Activated CD8-positive, alpha-beta memory T cell treated with anti-CD3 and anti-CD28 coated beads, Interleukin-2, amount 50 U/mL, for 24 hours (primary cell): ENCODE measurements around the gene NRAP.
"Not testable (repeated sequence)": the region's sequence is repeated elsewhere in the genome, so short reads cannot be mapped to it uniquely, and the experiment has no call there.

Experiments used
- DNase-seq: peaks from one replicate; pipeline ENCODE4 v3.0.0-alpha.2; 2020; ENCODE audit errors: extremely low read depth

Gene NRAP

DNA sequence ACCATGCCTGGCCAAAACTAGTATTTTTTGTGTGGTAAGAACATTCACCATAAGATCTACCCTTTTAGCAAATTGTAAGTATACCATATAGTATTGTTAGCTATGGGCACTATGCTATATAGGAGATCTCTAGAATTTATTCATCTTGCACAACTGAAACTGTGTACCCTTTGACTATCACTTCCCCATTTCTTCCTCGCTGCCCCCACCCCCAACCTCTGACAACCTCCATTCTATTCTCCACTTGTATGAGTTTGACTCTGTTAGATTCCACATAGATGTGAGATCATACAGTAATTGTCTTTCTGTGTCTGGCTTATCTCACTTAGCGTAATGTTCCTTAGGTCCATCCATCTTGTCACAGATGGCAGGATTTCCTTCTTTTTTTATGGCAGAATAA, 19.5 kb upstream of the NRAP start:
- no peak for DNase-seq

DNA sequence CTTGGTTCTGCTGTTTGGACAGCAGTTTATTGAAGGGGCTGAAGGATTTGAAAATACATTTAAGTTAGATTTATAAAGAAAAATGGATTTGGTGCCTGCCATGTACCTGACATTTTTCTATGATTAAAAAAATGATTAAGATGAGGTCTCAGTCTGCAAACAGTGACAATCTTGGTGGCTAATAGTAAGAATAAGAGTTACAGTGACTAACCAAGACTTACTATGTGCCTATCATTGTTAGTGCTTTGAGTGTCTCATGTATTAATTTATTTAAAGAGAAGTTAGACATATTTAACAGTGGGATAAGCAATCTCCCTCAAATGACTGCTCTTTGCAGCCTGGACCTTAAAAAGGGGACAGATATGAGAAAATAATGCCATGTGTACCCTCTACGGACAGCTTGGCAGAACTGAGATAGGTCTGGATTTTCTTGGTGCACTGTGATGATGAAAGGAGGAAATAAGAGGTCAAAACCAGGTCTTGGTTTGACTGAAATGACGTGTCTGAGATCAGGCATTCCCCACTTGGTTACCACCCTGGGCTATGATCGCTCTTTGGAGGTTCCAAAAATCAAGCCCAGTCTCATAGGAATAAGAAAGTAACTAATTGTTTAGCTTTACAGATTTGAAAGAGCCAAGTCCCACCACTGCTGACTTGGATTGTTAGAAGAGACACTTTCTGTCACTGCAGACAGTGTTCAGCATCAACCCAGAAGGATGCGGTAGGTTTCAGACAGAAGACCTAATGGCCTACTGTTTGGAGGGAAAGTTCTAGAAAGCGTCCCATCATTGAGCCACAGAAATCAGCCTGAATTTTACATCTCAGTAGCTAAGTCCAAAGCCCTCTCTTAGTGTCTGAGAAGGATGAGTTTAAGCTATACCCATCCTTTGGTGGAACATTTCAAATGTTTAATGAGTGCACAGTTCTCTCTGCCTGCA, 18.0 kb upstream of the NRAP start:
- DNase-seq, result no peak

DNA sequence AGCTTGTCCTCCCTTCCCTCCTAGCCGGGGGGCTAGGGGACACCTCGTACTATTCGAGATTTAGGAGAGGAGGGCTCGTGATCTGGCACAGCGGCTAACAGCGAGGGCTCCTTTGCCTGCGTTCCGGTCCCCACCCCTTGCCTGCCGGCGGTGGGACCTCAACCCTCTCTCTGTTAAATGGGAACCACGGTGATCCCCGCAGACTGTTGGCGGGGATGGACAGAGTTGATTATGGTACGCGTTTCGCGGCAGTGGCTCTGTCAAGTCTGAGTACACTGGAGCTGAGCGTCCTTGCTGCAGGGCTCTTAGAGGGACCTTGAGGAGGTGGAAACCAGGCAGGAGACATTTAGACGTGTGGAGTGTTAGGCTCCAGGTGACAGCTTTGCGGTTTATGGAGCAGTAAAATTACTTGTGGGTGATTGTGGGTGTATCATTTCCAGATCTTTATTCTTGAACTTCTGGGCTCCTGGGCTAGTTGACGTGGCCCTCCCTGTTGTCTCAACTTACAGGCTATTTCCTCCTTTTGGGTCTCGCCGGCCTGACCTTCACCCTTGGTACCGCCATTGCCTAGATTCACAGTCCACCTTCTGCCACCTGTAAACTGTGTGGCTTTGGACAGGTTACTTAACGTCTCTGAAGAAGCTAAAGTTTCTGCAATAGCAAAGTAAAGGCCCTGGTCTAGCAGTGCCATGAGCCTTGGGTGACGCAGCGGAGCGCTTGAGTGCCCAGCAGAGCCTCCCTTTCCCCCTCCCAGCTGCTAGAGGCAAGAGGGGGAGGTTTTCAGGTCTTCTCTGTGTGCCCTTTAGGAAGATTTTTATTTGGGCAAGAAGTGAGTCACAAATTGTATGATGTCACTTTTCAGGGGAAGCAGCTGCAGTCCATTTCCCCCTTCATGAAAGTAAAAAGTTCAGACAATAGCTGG, 16.6 kb upstream of the NRAP start:
- DNase-seq, result no peak

DNA sequence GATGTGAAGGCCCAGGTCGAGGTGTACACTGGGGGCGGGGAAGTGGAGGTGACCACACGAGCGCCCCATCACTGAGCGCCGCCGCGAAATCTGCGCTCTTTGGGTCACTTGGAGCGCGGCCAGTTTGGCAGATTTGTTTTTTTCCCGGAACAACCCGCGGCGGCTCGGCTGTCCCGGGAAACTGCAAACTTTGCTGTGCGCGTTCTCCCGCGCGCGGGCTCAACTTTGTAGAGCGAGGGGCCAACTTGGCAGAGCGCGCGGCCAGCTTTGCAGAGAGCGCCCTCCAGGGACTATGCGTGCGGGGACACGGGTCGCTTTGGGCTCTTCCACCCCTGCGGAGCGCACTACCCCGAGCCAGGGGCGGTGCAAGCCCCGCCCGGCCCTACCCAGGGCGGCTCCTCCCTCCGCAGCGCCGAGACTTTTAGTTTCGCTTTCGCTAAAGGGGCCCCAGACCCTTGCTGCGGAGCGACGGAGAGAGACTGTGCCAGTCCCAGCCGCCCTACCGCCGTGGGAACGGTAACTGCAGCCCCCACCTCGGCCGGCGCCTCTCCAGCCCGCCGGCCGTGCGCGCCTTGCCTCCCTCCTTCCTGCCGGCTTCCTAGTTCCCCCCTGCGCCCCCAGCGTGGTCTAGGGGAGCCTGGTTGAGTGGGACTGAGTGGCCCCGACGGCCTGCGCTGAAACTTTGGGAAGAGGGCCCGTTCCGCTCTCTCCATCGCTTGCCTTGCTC, 15.8 kb upstream of the NRAP start, which contains the start of gene CASP7:
Gene CASP7 (plus strand): TSS at position 450 of the 727 bp plus-strand sequence. CDS start 17,582 bp downstream, outside the sequence.
- peak; percentile 56 for DNase-seq

DNA sequence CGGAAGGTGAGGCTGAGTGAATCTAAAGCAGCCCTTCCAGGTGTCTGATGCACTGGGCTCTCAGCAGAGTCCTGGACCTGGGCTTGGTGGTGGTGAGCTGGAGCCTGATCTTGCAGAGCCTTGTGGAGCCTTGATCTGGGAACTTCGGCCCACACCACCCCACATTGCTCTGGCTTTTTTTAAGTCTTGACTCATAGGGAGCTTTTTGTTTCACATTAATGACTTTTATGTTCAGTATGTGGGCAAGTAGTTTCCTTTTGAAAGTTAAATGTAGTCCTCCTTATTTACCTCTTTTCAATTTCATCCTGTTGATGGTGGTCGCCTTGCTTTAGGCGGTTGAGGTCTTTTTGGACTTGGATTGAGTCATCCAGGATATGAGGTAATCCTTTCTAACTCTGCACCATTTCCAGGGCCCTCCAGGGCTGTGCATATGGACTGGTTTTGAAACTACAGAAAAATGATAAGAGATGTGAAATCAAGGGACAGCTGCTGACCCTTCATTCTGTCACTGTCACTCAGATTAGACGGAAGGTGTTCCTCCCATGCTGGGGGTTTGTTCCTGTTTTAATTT, 2.9 kb upstream of the NRAP start:
- no peak for DNase-seq

DNA sequence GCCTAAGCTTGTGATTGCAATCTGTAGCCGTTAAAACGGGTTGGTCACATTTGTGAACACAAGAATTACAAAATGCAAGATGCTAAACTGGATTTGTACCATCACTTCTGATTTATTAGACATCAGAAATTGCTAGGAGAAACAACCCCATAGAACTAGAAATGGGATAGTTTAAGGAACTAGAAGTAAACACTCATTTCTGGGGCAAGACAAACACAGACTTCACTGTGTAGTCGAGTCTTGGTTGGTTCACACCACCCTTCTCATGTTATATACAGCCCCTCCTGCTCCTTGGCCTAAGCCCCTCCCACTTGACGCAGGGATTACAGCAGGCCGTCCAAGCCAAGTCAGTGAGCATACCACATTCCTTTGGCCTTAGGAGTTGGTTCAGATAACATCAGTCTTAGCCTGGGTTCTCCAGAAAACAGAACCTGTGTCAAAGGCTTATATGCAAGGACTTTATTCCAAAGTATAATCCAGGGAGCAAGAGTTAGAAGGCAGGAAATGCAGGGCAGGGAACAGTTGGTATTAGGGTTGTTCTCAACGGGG, 2.0 kb upstream of the NRAP start:
- no peak for DNase-seq

DNA sequence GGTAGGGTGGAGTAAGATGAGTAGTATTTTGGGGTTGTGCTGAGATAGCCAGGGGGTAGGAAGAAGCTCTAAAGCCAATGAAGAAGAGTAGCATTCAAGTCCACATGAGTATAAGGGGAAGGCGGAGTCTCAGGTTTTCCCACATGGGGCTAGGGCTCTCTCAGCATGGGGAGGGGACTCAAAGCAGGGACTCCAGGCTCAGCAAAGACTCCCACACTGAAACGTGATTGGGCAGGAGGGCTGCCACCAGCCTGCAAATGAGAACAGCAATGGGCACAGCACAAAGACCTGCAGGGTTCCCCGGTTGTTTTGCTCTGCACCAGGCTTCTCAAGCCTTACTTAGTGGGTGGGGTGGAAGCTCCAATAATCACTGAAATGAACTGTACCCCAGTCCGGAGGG, 1.5 kb upstream of the NRAP start:
- no peak for DNase-seq

DNA sequence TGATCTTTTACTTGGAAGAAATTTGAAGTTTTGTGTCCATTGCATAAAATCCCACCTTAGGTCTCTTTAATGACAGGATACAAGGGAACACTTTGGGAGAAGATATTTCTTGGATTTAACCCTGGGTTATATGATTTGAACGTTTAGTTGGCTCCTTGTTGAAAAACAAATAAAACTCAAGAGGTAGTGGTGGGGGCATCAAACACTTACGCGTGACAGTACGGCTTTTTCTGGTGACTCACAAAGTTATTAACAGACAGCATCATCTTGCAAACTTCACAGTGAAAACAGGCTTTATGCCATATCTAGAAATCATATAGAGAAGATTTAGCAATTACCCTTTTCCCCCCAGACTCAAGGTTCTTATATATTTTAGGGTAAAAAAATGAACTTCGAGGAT, 699 bp downstream of the NRAP start:
- no peak for DNase-seq

DNA sequence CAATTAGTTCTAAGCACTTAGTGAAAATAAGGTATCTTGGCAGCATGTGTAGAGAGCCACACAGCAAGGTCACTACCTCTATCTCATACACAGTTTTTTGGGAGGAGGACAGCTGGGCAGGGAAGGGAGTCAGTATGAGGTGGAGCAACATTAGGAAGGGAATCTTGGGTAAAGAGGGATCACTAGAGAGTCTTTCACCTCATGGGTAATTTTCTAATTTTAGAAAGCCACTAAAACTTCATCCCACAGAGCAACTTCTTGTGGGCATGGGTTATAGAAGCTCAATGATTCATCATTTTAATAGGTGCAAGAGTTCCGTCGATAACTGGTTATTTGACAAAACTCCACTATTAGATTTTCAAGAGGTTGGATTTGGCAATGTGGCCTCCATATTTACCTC, 2.5 kb downstream of the NRAP start:
- DNase-seq, result no peak

DNA sequence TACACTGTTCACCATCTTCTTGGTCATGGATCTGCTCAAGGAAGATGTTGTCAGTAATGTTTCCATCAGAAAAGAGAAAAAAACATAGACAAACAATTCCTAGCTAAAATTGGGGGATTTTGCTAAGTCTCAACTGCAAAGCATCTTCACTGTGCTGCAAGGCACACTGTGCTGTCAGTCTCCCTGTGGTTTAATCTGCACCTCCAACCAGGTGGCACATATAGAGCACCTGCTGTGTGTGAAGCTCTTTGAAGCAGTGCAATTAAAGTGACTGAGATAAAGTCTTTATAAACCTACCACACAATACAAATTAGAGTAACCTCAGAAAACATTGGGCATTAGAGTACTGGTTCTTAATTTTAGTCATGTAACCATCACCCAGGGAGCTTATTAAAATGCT, 6.3 kb downstream of the NRAP start:
- no peak for DNase-seq

DNA sequence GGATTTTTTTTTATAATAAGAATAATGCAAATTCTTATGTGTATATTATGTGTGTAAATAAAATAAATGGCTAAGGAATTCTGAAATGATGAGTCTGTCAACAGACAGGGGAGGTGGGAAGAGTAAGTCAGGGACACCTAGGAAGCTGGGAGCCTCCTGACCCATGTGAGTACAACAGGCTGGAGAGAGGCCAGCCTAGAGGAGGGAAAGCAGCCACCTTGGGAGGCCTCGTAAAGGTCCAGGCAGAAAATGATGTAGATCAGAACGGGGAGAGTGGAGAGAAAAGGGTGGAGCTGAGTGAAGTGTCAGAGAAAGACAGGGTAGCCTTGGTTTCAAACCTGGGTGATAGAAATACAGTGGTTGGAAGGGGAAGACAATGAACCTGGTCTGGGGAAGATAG, 6.9 kb downstream of the NRAP start:
- DNase-seq, result no peak

DNA sequence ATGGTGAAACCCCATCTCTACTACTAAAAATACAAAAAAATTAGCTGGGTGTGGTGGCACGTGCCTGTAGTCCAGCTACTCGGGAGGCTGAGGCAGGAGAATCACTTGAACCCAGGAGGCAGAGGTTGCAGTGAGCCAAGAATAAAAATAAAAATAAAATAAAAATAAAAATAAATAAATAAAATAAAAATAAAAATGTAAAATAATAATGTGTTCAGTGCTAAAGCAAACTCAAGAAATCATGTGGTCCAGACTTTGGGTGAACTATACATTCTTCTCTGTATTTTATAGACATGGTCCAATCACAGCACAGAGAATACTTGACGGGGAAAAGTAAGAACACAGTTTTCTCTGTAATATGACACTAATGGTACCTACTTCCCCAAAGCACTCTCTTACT, 11.4 kb downstream of the NRAP start:
- DNase-seq, result not testable (repeated sequence)

DNA sequence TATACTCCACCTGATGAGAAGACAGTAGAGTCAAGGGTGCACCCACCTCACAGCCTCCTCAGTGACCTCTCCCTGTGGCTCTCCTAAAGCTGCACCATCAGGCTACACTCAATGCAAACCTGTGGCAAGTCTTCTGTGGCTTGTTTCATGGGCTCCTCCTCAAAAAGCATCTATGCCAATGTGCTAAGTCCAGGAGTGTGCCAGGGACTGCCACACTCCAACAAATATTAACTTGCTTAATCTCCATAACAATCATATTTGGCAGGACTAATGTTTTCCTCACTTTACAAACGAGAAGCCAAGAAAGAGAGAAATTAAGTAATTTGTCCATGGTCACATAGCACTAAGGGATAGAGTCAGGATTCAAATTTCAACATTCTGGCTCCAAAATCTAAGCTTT, 11.9 kb downstream of the NRAP start:
- no peak for DNase-seq

DNA sequence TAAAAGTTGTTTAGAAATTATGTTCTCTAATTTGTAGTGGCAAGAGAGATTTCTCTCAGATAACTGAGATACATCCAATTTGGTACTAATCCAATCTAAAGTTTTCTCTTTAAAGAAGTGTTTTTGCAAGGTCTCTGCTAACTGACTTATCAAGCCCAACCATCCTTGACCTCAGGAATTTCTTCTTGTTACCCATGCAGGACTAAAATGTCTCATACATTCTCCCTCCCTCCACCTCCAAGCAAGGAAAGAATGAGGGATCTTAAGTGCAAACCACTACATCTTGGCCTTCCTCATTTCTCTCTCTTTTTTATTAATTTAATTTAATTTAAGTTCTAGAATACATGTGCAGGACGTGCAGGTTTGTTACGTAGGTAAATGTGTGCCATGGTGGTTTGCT, 12.8 kb downstream of the NRAP start:
- no peak for DNase-seq

DNA sequence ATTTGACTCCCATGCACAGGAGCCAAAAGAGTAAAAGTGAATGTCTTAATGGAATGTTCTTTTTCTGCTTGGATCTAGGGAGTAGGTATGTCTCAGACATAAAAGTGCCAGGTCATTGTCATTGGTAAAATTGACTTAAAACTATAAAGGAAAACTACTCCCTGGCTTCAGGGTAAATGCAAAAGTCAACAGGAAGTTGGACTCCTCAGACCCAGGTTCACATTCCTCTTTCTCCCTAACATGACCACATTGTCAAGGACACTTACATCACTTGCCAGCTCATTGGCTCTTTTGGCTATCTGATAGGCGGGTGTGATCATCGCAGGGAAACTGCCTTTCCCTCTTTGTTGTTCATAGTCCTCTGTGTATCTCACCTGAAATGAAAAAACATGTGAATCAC, 13.7 kb downstream of the NRAP start:
- no peak for DNase-seq

DNA sequence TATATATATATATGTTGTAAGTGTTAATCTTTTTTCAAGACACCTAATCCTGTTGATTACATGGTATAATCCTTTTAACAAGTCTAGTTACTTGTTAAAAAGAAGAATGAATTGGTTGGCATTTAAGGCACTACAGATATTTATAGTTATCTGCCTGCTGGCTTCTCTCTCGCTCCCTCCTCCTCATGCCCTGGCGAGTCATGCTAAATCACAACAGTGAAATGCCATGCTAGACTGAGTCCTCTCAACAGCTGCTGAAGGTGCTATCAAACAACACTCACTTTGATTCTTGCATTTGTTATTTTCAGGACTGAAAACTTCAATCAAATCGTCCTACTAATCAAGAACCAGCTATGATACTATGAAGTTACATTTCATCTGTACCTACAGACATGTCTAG, 15.4 kb downstream of the NRAP start:
- DNase-seq, result no peak

DNA sequence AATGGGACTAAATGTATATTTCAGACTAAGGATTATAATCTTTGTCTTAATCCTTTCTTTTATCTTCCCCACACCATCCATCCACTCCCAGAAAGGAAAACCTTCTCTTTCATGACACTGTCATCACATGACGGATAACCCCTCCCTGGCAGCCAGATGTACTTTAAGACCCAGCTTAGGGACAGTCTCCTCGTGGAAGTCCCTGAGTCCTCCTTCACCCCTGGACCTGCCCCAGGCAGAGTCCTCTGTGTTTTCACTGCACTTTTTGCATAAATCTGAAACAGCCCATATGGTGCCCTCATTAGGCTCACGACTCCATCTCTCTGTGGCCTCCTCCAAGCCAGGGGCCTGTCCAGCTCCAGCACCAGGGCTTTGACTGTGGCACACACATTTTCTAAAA, 16.0 kb downstream of the NRAP start:
- no peak for DNase-seq

DNA sequence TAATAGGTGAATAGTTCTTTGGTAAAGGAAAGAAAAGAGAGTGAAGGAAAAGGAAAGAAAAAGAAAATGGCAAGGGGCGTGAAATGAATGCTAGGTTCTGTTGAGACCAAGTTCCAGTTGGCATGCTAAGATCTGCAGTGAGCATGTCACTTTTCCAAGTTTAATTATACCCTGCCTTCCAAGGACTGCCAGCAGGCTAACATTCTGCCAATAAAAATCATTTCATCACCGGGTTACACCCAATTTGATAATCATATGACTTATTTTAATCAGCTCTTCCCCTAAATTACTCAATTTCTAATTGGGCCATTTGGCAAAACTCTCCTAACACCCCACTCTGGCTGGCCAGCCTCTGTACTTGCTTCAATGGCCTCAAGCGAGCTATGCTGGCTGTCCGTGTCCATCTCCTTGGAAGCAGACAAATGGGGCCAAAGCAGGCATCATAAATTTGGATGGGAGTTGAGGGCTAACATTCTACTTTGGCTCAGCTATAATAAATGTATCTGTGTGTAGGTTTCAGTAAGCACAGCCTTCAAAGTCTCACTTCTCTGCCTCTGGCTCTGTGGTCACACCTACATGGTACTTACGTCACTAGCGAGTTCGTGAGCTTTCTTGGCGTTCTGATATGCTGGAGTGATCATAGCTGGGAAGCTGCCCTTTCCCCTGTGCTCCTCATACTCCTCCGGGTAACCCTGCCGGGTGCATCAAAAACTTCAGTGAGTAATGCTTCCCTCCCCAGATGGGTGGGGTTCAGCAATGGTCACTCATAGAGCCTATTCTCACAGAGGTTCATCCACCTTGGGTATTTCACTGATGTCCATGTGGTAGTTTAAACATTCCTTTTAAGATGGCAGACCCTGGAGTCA, 17.3 kb downstream of the NRAP start:
- no peak for DNase-seq

DNA sequence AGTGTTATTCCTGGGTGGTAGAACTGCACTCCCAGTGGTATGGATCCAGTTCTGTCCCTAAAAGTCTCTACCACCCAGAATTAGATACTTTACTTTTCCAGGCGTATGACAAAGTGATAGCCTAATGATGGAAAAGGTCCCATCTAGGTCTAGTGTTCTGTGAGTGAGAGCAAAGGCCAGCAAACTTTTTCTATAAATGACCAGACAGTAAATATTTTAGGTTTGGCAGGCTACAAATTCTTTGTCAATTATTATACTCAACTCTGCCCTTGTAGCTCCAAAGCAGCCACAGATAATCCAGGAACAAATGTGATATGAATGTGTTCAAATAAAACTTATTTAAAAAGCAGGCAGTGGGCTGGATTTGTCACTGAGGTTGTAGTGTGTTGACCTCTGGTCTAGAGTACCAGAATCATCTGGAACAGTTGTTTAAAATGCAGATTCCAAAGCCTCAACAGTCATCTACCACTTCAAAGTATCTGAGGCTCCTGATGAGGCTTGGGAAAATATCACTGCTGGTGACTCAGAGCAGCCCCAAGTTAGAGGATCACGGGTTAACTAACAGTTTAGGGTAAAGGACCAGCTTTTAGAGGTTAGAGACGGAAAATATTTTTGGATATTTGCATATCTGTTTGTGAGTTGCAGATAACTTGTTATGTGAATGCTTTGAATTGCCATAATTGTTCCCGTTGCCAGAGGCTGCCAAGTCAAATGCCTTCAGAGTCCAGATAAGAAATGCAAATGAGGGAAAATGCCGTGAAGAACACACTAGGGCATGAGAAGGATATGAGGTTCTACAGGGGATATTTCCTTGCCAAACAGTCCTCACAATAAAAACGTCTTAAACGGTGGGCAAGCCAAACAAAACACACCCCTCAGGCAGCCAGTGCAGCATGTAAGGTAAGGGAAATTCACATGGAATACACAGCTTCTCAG, 19.4 kb downstream of the NRAP start:
- DNase-seq, result no peak
